PFSK-1 (cell line): ENCODE measurements around the gene YWHAQ. TPM values are rescaled to one million over a fixed set of nuclear protein-coding genes. Genes with fewer than 3 reads are reported as not detected.
A peak's percentile ranks its signal among the peaks of the same experiment; 100 is the strongest.

Experiments used
- FOXP2 ChIP-seq: optimal IDR thresholded peaks from 2 replicates; pipeline ENCODE3; 2011; ENCODE audit warnings: borderline replicate concordance, control low read depth, inconsistent platforms; ENCODE audit not compliant: insufficient read depth; ENCODE audit errors: extremely low read length, extremely low read depth
- POLR2AphosphoS5 ChIP-seq: IDR thresholded peaks from 2 replicates; pipeline ENCODE4 v1.6.1; 2012; ENCODE audit warnings: low read depth, mild to moderate bottlenecking, control low read depth, low read length, moderate library complexity
- SIN3A ChIP-seq: IDR thresholded peaks from 2 replicates; pipeline ENCODE4 v1.6.1; 2012; ENCODE audit warnings: mild to moderate bottlenecking, low read length, moderate library complexity, borderline replicate concordance; ENCODE audit not compliant: insufficient read depth
- TAF1 ChIP-seq: IDR thresholded peaks from 2 replicates; pipeline ENCODE4 v1.6.1; 2012; ENCODE audit warnings: low read length, control low read depth, borderline replicate concordance; ENCODE audit not compliant: insufficient read depth
- polyA plus RNA-seq: library from polyadenylated mRNA; unstranded; fragments of >200 nt; gene quantifications from one replicate; pipeline ENCODE4 v1.2.1, GENCODE V29; 2012; ENCODE audit warnings: low read depth, missing spikeins; ENCODE audit not compliant: insufficient read length
- TF ChIP-seq, protein P1 (sequence below), 2 experiments: IDR thresholded peaks; 2 replicates each; pipeline versions ENCODE4 v1.6.1 to v1.8.0; 2011 to 2012; ENCODE audit warnings: low read depth in 2 of 2, low read length in 2 of 2, control low read depth in 1 of 2, inconsistent platforms in 1 of 2, mild to moderate bottlenecking in 1 of 2, moderate library complexity in 1 of 2; ENCODE audit not compliant: insufficient read depth in 1 of 2

YWHAQ gene
- 347 TPM for polyA plus RNA-seq

DNA sequence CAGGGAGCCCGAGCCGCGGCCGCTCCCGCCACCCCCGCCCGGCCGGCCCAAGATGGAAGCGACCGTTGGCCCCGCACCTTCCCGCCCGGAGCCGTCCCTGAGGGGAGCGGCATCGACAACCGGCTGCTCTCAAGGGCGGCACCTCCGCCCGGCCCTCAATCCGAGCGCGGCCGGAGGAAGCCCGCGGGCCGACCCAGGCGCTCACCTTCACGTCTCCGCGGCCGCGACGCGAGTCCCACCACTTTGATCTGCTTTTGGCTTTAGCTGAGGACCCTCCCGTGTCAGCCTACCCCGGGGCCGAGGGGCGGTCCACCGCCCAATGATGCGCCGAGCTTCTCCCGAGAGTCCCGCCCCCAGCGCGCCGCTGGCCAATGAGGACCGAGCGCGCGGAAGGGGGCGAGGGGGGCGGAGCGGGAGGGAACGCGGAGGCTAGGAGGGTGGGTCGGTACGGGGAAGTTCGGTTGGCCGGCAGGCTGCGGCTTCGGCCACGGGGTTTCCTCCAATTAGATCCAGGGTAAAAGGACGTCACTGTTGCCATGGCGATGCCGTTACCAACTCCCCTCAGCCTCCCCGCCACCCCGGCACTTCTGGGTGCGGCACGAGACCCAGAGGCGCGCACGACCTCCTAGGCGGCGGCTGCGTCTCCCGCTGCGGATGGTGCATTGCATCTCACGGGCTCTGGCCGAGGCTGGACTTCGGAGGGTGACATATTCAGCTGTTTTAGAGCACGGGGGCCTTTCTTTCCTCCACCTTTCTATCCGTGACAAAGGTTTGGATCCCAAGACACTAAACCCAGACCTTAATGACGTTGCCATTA lies at the start of gene YWHAQ:
Gene YWHAQ (minus strand): TSS at position 262 of the 817 bp plus-strand sequence. CDS start 545 bp downstream, outside the sequence.
- 0 out of 2 replicates have a peak, but pooled peaks have one; percentile 0 for TF ChIP-seq SIN3A
- TF ChIP-seq, protein P1, sequence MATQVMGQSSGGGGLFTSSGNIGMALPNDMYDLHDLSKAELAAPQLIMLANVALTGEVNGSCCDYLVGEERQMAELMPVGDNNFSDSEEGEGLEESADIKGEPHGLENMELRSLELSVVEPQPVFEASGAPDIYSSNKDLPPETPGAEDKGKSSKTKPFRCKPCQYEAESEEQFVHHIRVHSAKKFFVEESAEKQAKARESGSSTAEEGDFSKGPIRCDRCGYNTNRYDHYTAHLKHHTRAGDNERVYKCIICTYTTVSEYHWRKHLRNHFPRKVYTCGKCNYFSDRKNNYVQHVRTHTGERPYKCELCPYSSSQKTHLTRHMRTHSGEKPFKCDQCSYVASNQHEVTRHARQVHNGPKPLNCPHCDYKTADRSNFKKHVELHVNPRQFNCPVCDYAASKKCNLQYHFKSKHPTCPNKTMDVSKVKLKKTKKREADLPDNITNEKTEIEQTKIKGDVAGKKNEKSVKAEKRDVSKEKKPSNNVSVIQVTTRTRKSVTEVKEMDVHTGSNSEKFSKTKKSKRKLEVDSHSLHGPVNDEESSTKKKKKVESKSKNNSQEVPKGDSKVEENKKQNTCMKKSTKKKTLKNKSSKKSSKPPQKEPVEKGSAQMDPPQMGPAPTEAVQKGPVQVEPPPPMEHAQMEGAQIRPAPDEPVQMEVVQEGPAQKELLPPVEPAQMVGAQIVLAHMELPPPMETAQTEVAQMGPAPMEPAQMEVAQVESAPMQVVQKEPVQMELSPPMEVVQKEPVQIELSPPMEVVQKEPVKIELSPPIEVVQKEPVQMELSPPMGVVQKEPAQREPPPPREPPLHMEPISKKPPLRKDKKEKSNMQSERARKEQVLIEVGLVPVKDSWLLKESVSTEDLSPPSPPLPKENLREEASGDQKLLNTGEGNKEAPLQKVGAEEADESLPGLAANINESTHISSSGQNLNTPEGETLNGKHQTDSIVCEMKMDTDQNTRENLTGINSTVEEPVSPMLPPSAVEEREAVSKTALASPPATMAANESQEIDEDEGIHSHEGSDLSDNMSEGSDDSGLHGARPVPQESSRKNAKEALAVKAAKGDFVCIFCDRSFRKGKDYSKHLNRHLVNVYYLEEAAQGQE (IDR thresholded peaks at IDR 0.05; ENCODE audit: insufficient read depth in 1 of 2, low read depth in 2 of 2, low read length in 2 of 2), result peak in 1 of 2 experiments; percentile 46; a peak in 1 of 4 replicates
- TF ChIP-seq FOXP2, result no peak
- TF ChIP-seq POLR2AphosphoS5, result peak; percentile 98
- peak; percentile 73 for TF ChIP-seq TAF1

DNA sequence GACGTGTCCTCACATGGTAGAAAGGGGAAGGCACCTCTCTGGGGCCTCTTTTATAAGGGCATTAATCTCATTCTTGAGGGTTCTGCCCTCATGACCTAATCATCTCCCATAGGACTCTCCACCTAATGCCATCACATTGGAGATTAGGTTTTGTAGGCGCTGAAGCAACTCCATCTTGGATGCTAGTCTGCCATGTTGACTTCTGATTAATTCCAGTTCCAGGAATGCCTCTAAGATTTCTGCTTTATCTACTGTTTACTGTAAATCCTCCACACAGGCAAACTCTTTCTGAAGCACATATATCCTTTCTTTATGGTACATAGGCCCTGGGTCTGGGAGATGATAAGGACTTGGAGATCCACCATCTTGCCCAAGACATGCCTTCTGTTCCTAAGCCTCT lies 49.3 kb upstream of the YWHAQ start:
- TF ChIP-seq FOXP2 (no peak), POLR2AphosphoS5 (no peak), TAF1 (no peak), SIN3A (no peak)

DNA sequence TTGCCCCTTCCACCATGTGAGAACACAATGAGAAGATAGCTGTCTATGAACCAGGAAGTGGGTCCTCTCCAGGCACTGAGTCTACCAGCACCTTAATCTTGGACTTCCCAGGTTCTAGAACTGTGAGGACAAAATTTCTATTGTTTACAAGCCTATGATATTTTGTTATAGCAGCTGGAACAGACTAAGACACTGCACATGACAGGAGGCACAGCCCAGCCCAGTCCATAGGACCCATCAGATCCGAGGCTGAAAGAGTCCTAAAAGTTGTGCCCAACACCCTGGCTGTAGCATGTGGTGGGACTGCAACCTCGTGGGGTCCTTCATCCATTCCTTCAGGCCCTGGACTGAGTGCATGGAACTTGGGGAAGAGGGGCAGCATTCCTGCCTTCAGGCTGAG lies 48.4 kb upstream of the YWHAQ start:
- no peak for TF ChIP-seq POLR2AphosphoS5
- TF ChIP-seq SIN3A, result no peak
- no peak for TF ChIP-seq FOXP2
- no peak for TF ChIP-seq TAF1
- TF ChIP-seq, protein P1 (IDR thresholded peaks at IDR 0.05; ENCODE audit: insufficient read depth in 1 of 2, low read depth in 2 of 2, low read length in 2 of 2), result no peak

DNA sequence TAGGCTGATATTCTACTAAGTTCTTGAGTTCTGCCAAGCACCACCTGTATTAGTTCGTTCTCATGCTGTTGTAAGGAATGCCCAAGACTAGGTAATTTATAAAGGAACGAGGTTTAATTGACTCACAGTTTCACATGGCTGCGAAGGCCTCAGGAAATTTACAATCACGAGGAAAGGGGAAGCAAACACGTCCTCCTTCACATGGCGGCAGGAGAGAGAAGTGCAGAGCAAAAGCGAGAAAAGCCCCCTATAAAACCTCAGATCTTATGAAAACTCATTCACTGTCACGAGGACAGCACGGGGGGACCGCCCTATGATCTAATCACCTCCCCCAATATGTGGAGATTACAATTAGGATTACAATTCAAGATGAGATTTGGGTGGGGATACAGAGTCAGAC lies 47.7 kb upstream of the YWHAQ start:
- TF ChIP-seq, protein P1 (IDR thresholded peaks at IDR 0.05; ENCODE audit: insufficient read depth in 1 of 2, low read depth in 2 of 2, low read length in 2 of 2), result no peak

DNA sequence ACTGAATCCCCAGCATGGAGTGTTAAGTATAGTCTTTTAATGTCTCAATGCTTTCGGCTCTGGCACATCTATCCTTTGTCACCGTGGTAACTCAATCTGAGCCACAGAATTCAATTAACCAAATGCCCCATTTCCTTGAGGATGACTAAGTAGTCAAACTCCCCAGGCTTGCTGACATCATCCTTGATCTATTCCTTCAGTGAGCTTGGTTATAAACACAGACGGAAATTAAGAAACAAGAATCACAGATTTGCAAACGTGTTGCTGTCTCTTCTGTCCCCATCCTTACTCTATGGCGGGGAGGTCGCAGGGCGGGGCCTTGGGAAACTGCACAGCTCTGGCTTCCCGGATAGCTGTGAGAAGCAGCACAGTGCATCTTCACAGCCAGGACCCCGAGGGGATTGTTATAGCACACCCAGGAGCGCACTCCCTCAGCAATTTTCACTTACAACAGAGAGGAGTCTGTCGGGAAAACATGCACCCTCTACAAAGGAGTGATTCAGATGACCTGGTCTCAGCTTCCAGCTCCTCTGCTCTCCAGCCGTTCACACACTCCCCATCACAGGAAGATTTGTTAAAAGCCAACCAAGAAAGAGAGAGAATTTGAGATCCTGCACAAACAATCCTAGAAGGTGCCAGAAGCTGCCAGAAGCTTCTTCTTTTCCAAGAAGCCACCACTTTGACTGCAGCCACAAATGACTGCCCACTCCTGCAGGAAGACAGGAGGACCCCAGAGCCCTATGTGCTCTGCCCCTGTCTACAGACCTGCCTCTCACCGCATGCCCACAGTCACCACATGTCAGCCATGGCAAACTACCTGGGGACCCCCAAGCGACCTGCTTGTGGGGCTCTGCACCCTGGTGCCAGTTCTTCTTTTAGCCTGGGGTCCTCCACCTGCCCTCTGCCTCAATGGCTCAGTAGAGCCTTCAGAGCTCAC lies 44.9 kb upstream of the YWHAQ start:
- TF ChIP-seq, protein P1 (IDR thresholded peaks at IDR 0.05; ENCODE audit: insufficient read depth in 1 of 2, low read depth in 2 of 2, low read length in 2 of 2), result peak in 1 of 2 experiments; percentile 63; a peak in 1 of 4 replicates
- no peak for TF ChIP-seq POLR2AphosphoS5
- peak; percentile 15 for TF ChIP-seq FOXP2
- no peak for TF ChIP-seq SIN3A
